Keratinocyte (primary cell): ENCODE measurements around the gene IREB2. TPM values are rescaled to one million over a fixed set of nuclear protein-coding genes. Genes with fewer than 3 reads are reported as not detected.
"Not testable (repeated sequence)": the region's sequence is repeated elsewhere in the genome, so short reads cannot be mapped to it uniquely, and the experiment has no call there.

ENCODE experiments used
- DNase-seq: peaks from one replicate; pipeline ENCODE4 v3.0.0-alpha.2; 2011; ENCODE audit warnings: low read depth, missing footprints, low spot score
- FAIRE-seq: peaks from 2 replicates; lab custom pipeline; 2011; peaks lifted over from hg19 to GRCh38; lab: Jason Lieb, UNC
- H2AFZ ChIP-seq: 2 replicates; pipeline ENCODE4 v1.6.0; 2012; ENCODE audit warnings: low read length, control low read depth, inconsistent platforms; ENCODE audit not compliant: control insufficient read depth
- H3K27ac ChIP-seq: 2 replicates; pipeline ENCODE4 v1.5.1; 2011; ENCODE audit warnings: low read length; ENCODE audit not compliant: control insufficient read depth, insufficient read depth
- H3K27me3 ChIP-seq: 3 replicates; pipeline ENCODE4 v1.6.0; 2011; ENCODE audit warnings: low read length; ENCODE audit not compliant: control insufficient read depth, insufficient read depth; ENCODE audit errors: extremely low read depth
- H3K36me3 ChIP-seq, 2 experiments: 2 replicates in 1 of 2; 3 replicates in 1 of 2; pipeline ENCODE4 v1.5.1; 2011; ENCODE audit warnings: low read length in 2 of 2, mild to moderate bottlenecking in 1 of 2; ENCODE audit not compliant: control insufficient read depth in 2 of 2, insufficient read depth in 2 of 2; ENCODE audit errors: extremely low read depth in 1 of 2
- H3K4me1 ChIP-seq: 3 replicates; pipeline ENCODE4 v1.5.1; 2011; ENCODE audit warnings: low read length; ENCODE audit not compliant: control insufficient read depth, insufficient read depth; ENCODE audit errors: extremely low read depth
- H3K4me2 ChIP-seq: 3 replicates; pipeline ENCODE4 v1.6.0; 2011; ENCODE audit warnings: low read depth, low read length; ENCODE audit not compliant: control insufficient read depth, insufficient read depth; ENCODE audit errors: extremely low read depth
- H3K4me3 ChIP-seq, 3 experiments: fragments of 200-600 bp in 1 of 3; sonication (generic) in 1 of 3; 2 replicates in 2 of 3; 3 replicates in 1 of 3; pipeline ENCODE4 v1.5.1; 2011 to 2016; ENCODE audit warnings: low read length in 3 of 3, mild to moderate bottlenecking in 3 of 3, control low read depth in 2 of 3, inconsistent platforms in 1 of 3, low read depth in 1 of 3, mixed read lengths in 1 of 3, mixed run types in 1 of 3, moderate library complexity in 1 of 3; ENCODE audit not compliant: control insufficient read depth in 2 of 3, insufficient read depth in 2 of 3; ENCODE audit errors: extremely low read depth in 1 of 3
- H3K79me2 ChIP-seq: 2 replicates; pipeline ENCODE4 v1.6.0; 2012; ENCODE audit warnings: low read length; ENCODE audit not compliant: control insufficient read depth, insufficient read depth
- H3K9ac ChIP-seq: 3 replicates; pipeline ENCODE4 v1.6.0; 2011; ENCODE audit warnings: low read length; ENCODE audit not compliant: control insufficient read depth, insufficient read depth; ENCODE audit errors: extremely low read depth
- H3K9me1 ChIP-seq: 3 replicates; pipeline ENCODE4 v1.6.0; 2011; ENCODE audit warnings: low read length; ENCODE audit not compliant: control insufficient read depth, insufficient read depth; ENCODE audit errors: extremely low read depth
- H3K9me3 ChIP-seq: 2 replicates; pipeline ENCODE4 v1.5.1; 2012; ENCODE audit warnings: low read depth, low read length; ENCODE audit not compliant: control insufficient read depth
- H4K20me1 ChIP-seq: 3 replicates; pipeline ENCODE4 v1.6.0; 2011; ENCODE audit warnings: low read length; ENCODE audit not compliant: control insufficient read depth, insufficient read depth; ENCODE audit errors: extremely low read depth
- CTCF ChIP-seq, 3 experiments: IDR thresholded peaks in 1 of 3; conservative IDR thresholded peaks in 1 of 3; optimal IDR thresholded peaks in 1 of 3; 2 replicates in 2 of 3; 3 replicates in 1 of 3; pipeline versions ENCODE3 to v1.5.1; 2011; ENCODE audit warnings: low read length in 3 of 3, mild to moderate bottlenecking in 3 of 3, moderate library complexity in 2 of 3, control low read depth in 1 of 3, inconsistent platforms in 1 of 3; ENCODE audit not compliant: insufficient read depth in 2 of 3; ENCODE audit errors: extremely low read depth in 1 of 3
- EZH2 ChIP-seq: IDR thresholded peaks from one replicate; pipeline ENCODE4 v1.6.1; 2012; ENCODE audit warnings: inconsistent platforms, mild to moderate bottlenecking, low read length, moderate library complexity
- dilution Hi-C: fragments of 300-500 bp; cut with MboI; formaldehyde crosslinking; loops from one replicate; pipeline ENCODE4 v1.7.0; 2020; ENCODE audit warnings: low sequenced_read_pairs; ENCODE audit not compliant: extremely low pct_ligation_motif_present
- polyA plus RNA-seq, 5 experiments: library from polyadenylated mRNA; depleted of rRNA in 3 of 5; stranded (reverse) in 3 of 5; stranded (forward) in 1 of 5; unstranded in 1 of 5; fragments of >200 nt; gene quantifications; 1 replicate in 1 of 5; 2 replicates in 3 of 5; 3 replicates in 1 of 5; pipeline versions ENCODE4 v1.2.1 to v1.2.3, GENCODE V29; 2011 to 2012; ENCODE audit warnings: missing spikeins in 2 of 5, low read depth in 1 of 5, low replicate concordance in 1 of 5

IREB2 gene
- polyA plus RNA-seq, 1 donor (not counting 4 experiments of a cell fraction or from before 2014, with no cell fraction given) = 20.5 TPM

GRCh38 chr15:78507831-78508160 lies 69.8 kb downstream of the IREB2 start:
- Histone ChIP-seq H3K27ac (peak overlapping the region; percentile 24), H2AFZ (peak overlapping the region; percentile 99), H3K4me1 (peaks cover 9% of the 10 kb centered on the region), H3K27me3 (no peaks in the 10 kb centered on the region), H3K36me3 (no peaks in the 10 kb centered on the region), H3K9me1 (no peaks in the 10 kb centered on the region), H4K20me1 (no peaks in the 10 kb centered on the region), H3K4me2 (peak overlapping the region; percentile 96), H3K79me2 (no peaks in the 10 kb centered on the region), H3K9ac (peak overlapping the region; percentile 70), H3K9me3 (no peaks in the 10 kb centered on the region), H3K4me3 (peak overlapping the region; percentile 73 to 81 (median 78))
- no peak for FAIRE-seq
- dilution Hi-C loops = no loop called here
- TF ChIP-seq EZH2 = no peak
- DNase-seq = no peak

- Histone ChIP-seq H2AFZ (peak overlapping the region; percentile 99), H3K36me3 (no peaks in the 10 kb centered on the region), H3K4me2 (peak overlapping the region; percentile 96), H3K9me3 (no peaks in the 10 kb centered on the region), H3K9ac (peak overlapping the region; percentile 70), H3K79me2 (no peaks in the 10 kb centered on the region), H3K27me3 (no peaks in the 10 kb centered on the region), H3K27ac (no peak overlapping the region), H3K4me3 (peak overlapping the region; percentile 73 to 81 (median 78)), H3K4me1 (peaks cover 9% of the 10 kb centered on the region), H3K9me1 (no peaks in the 10 kb centered on the region), H4K20me1 (no peaks in the 10 kb centered on the region)
- dilution Hi-C loops = no loop called here
- TF ChIP-seq EZH2 (no peak), CTCF (optimal IDR thresholded peaks at IDR 0.05 in 1 of 3, IDR thresholded peaks at IDR 0.05 in 1 of 3, conservative IDR thresholded peaks at IDR 0.05 in 1 of 3; ENCODE audit: extremely low read depth in 1 of 3, insufficient read depth in 2 of 3, low read length in 3 of 3) (no peak)
- DNase-seq = no peak
- FAIRE-seq = no peak
These were observed 70.3 kb downstream of the IREB2 start for GRCh38 chr15:78508272-78508671.

GRCh38 chr15:78509726-78510312 lies 71.8 kb downstream of the IREB2 start:
- no peak for TF ChIP-seq EZH2
- no peak for TF ChIP-seq CTCF (optimal IDR thresholded peaks at IDR 0.05 in 1 of 3, IDR thresholded peaks at IDR 0.05 in 1 of 3, conservative IDR thresholded peaks at IDR 0.05 in 1 of 3; ENCODE audit: extremely low read depth in 1 of 3, insufficient read depth in 2 of 3, low read length in 3 of 3)
- H2AFZ ChIP-seq = no peak overlapping the region
- no peak overlapping the region for H3K4me2 ChIP-seq
- no peaks in the 10 kb centered on the region for H3K9me3 ChIP-seq
- DNase-seq = no peak
- H4K20me1 ChIP-seq = no peaks in the 10 kb centered on the region
- FAIRE-seq = no peak
- peaks cover 9% of the 10 kb centered on the region for H3K4me1 ChIP-seq
- H3K36me3 ChIP-seq = no peaks in the 10 kb centered on the region
- no peak overlapping the region for H3K27ac ChIP-seq
- no peaks in the 10 kb centered on the region for H3K27me3 ChIP-seq
- no peaks in the 10 kb centered on the region for H3K79me2 ChIP-seq
- no peak overlapping the region for H3K9ac ChIP-seq
- no peak overlapping the region for H3K4me3 ChIP-seq
- dilution Hi-C loops = no loop called here
- H3K9me1 ChIP-seq = no peaks in the 10 kb centered on the region

DNA sequence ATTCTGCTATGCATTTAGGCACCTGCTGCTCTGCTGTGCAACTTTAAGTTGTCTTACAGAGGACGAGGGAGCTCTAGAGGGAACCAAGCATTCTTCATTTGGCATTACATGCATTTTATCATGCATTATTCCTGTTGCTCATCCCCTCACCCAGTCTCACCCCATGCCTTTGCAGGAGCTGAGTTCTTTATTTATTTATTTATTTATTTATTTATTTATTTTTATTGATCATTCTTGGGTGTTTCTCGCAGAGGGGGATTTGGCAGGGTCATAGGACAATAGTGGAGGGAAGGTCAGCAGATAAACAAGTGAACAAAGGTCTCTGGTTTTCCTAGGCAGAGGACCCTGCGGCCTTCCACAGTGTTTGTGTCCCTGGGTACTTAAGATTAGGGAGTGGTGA lies 82.0 kb downstream of the IREB2 start:
- H4K20me1 ChIP-seq, H3K36me3 ChIP-seq, H3K9me3 ChIP-seq, H3K27me3 ChIP-seq, H3K4me1 ChIP-seq, H3K4me3 ChIP-seq, DNase-seq, FAIRE-seq, H3K4me2 ChIP-seq, dilution Hi-C loops, H3K9me1 ChIP-seq, H3K27ac ChIP-seq, H2AFZ ChIP-seq, H3K79me2 ChIP-seq, H3K9ac ChIP-seq: not testable (repeated sequence)
